ENCODE data around the gene LLGL2.

- TF ChIP-seq CTCF (IDR thresholded peaks at IDR 0.05) (no peak), POLR2A (IDR thresholded peaks at IDR 0.05) (no peak)
These were observed 33.4 kb downstream of the LLGL2 start for GRCh38 chr17:75558666-75559530.
